ENCODE measurements around the gene GPR37L1. TPM values are rescaled to one million over a fixed set of nuclear protein-coding genes. Genes with fewer than 3 reads are reported as not detected.

GPR37L1 gene
- total RNA-seq, 2 experiments from 2014 or later: not detected

GRCh38 chr1:202081992-202082391, 40.7 kb upstream of the GPR37L1 start:
- Mint-ChIP-seq H3K27me3 (peaks cover 5% of the 10 kb centered on the region), H3K4me3 (no peak overlapping the region), H3K4me1 (ENCODE audit: low read depth) (no peaks in the 10 kb centered on the region), H3K36me3 (ENCODE audit: low read depth) (no peaks in the 10 kb centered on the region), H3K9me3 (no peaks in the 10 kb centered on the region), H3K27ac (no peak overlapping the region)
- no peaks in the 10 kb centered on the region for H3K36me3 ChIP-seq (ENCODE audit: insufficient read depth, low read length)
- ChIA-PET CTCF (no interaction called here), POLR2A (no interaction called here)
- no peaks in the 10 kb centered on the region for H3K4me1 ChIP-seq (ENCODE audit: insufficient read depth, low read length)
- no peak overlapping the region for H3K4me3 ChIP-seq (ENCODE audit: low read length)
- intact Hi-C loops (cut with DNase I, micrococcal nuclease): no loop called here
- DNase-seq: no peak
- H3K27ac ChIP-seq (ENCODE audit: low read depth in 1 of 2, low read length in 2 of 2): no peak overlapping the region
- no peaks in the 10 kb centered on the region for H3K9me3 ChIP-seq (ENCODE audit: control insufficient read depth in 1 of 2, insufficient read depth in 1 of 2, low read length in 2 of 2)
- TF ChIP-seq, protein P1, sequence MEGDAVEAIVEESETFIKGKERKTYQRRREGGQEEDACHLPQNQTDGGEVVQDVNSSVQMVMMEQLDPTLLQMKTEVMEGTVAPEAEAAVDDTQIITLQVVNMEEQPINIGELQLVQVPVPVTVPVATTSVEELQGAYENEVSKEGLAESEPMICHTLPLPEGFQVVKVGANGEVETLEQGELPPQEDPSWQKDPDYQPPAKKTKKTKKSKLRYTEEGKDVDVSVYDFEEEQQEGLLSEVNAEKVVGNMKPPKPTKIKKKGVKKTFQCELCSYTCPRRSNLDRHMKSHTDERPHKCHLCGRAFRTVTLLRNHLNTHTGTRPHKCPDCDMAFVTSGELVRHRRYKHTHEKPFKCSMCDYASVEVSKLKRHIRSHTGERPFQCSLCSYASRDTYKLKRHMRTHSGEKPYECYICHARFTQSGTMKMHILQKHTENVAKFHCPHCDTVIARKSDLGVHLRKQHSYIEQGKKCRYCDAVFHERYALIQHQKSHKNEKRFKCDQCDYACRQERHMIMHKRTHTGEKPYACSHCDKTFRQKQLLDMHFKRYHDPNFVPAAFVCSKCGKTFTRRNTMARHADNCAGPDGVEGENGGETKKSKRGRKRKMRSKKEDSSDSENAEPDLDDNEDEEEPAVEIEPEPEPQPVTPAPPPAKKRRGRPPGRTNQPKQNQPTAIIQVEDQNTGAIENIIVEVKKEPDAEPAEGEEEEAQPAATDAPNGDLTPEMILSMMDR (IDR thresholded peaks at IDR 0.05): no peak
- ATAC-seq (ENCODE audit: poor library complexity): no peak
- no peaks in the 10 kb centered on the region for H3K27me3 ChIP-seq (ENCODE audit: control insufficient read depth in 1 of 2, insufficient read depth in 2 of 2, low read length in 2 of 2)

GRCh38 chr1:202084791-202085681, 37.7 kb upstream of the GPR37L1 start:
- Histone ChIP-seq H3K27me3 (ENCODE audit: control insufficient read depth in 1 of 2, insufficient read depth in 2 of 2, low read length in 2 of 2) (peaks cover 0 to 2% of the 10 kb centered on the region in 2 experiments), H3K27ac (ENCODE audit: low read depth in 1 of 2, low read length in 2 of 2) (no peak overlapping the region), H3K9me3 (ENCODE audit: control insufficient read depth in 1 of 2, insufficient read depth in 1 of 2, low read length in 2 of 2) (no peaks in the 10 kb centered on the region), H3K4me1 (ENCODE audit: insufficient read depth, low read length) (no peaks in the 10 kb centered on the region), H3K36me3 (ENCODE audit: insufficient read depth, low read length) (no peaks in the 10 kb centered on the region), H3K4me3 (ENCODE audit: low read length) (no peak overlapping the region)
- H3K27ac Mint-ChIP-seq: no peak overlapping the region
- no peak for DNase-seq
- ATAC-seq (ENCODE audit: poor library complexity): no peak
- intact Hi-C loops (cut with DNase I, micrococcal nuclease): no loop called here
- H3K27me3 Mint-ChIP-seq: peaks cover 5% of the 10 kb centered on the region
- TF ChIP-seq, protein P1 (IDR thresholded peaks at IDR 0.05): no peak
- H3K36me3 Mint-ChIP-seq (ENCODE audit: low read depth): no peaks in the 10 kb centered on the region
- no peak overlapping the region for H3K4me3 Mint-ChIP-seq
- H3K9me3 Mint-ChIP-seq: no peaks in the 10 kb centered on the region
- POLR2A ChIA-PET: no interaction called here
- CTCF ChIA-PET: no interaction called here
- no peaks in the 10 kb centered on the region for H3K4me1 Mint-ChIP-seq (ENCODE audit: low read depth)

DNA sequence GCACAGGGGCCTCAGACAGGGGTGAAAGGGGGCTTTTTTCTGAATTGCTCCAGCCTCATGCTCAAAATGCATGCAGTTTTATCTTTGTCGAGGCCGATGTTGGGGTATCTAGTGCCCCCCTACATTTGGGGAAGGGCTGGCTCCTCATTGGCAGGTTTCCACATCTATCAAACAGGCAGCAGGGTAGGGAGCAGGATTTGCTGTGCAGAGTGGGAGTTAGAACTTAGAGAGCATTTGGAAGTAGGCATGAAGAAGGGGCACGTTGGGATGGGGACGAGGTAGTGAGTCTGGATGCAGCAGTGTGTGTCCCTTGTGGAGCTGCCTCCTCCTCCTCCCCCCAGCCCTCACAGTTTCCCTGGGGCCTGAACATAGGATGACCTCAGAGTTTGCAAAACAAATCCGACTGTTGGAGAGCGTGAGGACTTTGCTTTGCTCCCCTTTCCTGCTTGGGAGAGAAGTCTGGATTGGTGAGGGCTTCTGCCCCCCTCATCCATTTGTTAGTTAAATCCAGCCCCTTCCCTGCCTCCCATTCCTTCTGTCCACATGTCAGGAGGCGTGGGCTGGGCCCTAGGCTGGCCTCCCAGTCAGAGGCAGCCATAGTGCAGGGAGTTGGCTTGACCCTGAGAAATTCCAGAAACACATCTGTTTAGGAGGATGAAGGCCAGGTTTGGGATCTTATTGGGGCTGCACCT, 36.9 kb upstream of the GPR37L1 start:
- POLR2A ChIA-PET: no interaction called here
- ATAC-seq (ENCODE audit: poor library complexity): no peak
- DNase-seq: no peak
- Histone ChIP-seq H3K36me3 (ENCODE audit: insufficient read depth, low read length) (no peaks in the 10 kb centered on the region), H3K9me3 (ENCODE audit: control insufficient read depth in 1 of 2, insufficient read depth in 1 of 2, low read length in 2 of 2) (no peaks in the 10 kb centered on the region), H3K4me3 (ENCODE audit: low read length) (no peak overlapping the region), H3K27me3 (ENCODE audit: control insufficient read depth in 1 of 2, insufficient read depth in 2 of 2, low read length in 2 of 2) (peaks cover 0 to 2% of the 10 kb centered on the region in 2 experiments), H3K4me1 (ENCODE audit: insufficient read depth, low read length) (no peaks in the 10 kb centered on the region), H3K27ac (ENCODE audit: low read depth in 1 of 2, low read length in 2 of 2) (no peak overlapping the region)
- TF ChIP-seq, protein P1 (IDR thresholded peaks at IDR 0.05): no peak
- Mint-ChIP-seq H3K27me3 (peaks cover 5% of the 10 kb centered on the region), H3K9me3 (no peaks in the 10 kb centered on the region), H3K36me3 (ENCODE audit: low read depth) (no peaks in the 10 kb centered on the region), H3K4me1 (ENCODE audit: low read depth) (no peaks in the 10 kb centered on the region), H3K27ac (no peak overlapping the region), H3K4me3 (no peak overlapping the region)
- CTCF ChIA-PET: no interaction called here
- intact Hi-C loops (cut with DNase I, micrococcal nuclease): no loop called here
